NB4 (cell line): Measurements from ENCODE around the gene LOX.

ENCODE experiments used
- DNase-seq: peaks from one replicate; pipeline ENCODE4 v3.0.0; 2010; ENCODE audit warnings: low read depth
- H3K4me3 ChIP-seq: one replicate; pipeline ENCODE4 v1.5.1; 2011; ENCODE audit warnings: mild to moderate bottlenecking, low read depth, low read length, moderate library complexity
- MAX ChIP-seq: IDR thresholded peaks from 2 replicates; pipeline ENCODE4 v1.6.1; 2011; ENCODE audit warnings: low read depth, low read length
- MYC ChIP-seq: IDR thresholded peaks from 2 replicates; pipeline ENCODE4 v1.6.1; 2011; ENCODE audit warnings: low read depth, low read length
- POLR2A ChIP-seq: IDR thresholded peaks from 2 replicates; pipeline ENCODE4 v1.6.1; 2011; ENCODE audit warnings: mild to moderate bottlenecking; ENCODE audit not compliant: insufficient read length; ENCODE audit errors: extremely low read depth
- TF ChIP-seq, protein P1 (sequence below): IDR thresholded peaks from one replicate; pipeline ENCODE4 v1.5.1; 2012; ENCODE audit warnings: low read depth, low read length

Gene LOX

GRCh38 chr5:122112063-122112462, 34.0 kb upstream of the LOX start:
- TF ChIP-seq MYC, result no peak
- TF ChIP-seq, protein P1, sequence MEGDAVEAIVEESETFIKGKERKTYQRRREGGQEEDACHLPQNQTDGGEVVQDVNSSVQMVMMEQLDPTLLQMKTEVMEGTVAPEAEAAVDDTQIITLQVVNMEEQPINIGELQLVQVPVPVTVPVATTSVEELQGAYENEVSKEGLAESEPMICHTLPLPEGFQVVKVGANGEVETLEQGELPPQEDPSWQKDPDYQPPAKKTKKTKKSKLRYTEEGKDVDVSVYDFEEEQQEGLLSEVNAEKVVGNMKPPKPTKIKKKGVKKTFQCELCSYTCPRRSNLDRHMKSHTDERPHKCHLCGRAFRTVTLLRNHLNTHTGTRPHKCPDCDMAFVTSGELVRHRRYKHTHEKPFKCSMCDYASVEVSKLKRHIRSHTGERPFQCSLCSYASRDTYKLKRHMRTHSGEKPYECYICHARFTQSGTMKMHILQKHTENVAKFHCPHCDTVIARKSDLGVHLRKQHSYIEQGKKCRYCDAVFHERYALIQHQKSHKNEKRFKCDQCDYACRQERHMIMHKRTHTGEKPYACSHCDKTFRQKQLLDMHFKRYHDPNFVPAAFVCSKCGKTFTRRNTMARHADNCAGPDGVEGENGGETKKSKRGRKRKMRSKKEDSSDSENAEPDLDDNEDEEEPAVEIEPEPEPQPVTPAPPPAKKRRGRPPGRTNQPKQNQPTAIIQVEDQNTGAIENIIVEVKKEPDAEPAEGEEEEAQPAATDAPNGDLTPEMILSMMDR, result no peak
- TF ChIP-seq POLR2A, result no peak
- no peak for TF ChIP-seq MAX
- no peak overlapping the region for H3K4me3 ChIP-seq
- DNase-seq, result no peak

- no peak overlapping the region for H3K4me3 ChIP-seq
- TF ChIP-seq POLR2A (no peak), MAX (no peak), MYC (no peak)
- TF ChIP-seq, protein P1, result no peak
- no peak for DNase-seq
Observed at GRCh38 chr5:122111460-122111859, 33.4 kb upstream of the LOX start.

DNA sequence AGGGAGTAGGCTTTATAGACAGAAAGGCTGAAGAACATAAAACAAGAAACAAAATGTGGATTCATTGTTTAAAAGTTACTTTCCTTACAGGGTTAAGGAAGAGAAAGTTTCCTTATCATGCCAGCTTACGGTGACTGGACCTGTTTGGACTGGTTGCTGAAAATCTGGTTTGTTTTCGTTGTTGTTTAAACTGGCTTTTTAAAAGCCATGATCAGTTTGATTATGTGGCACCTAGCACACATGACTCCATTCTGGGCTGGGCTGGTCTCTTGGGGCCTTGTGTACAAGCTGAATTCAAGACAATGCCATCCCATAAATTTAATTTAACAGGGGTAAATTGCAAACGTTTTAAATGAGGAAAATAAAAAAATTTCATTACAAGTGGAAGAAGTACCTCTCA, 32.9 kb upstream of the LOX start:
- no peak overlapping the region for H3K4me3 ChIP-seq
- DNase-seq, result no peak
- TF ChIP-seq MAX (no peak), POLR2A (no peak), MYC (no peak)
- TF ChIP-seq, protein P1, result no peak

- no peak overlapping the region for H3K4me3 ChIP-seq
- no peak for DNase-seq
- no peak for TF ChIP-seq MAX
- TF ChIP-seq POLR2A, result no peak
- TF ChIP-seq, protein P1, result no peak
- TF ChIP-seq MYC, result no peak
Observed at GRCh38 chr5:122107016-122107415, 29.0 kb upstream of the LOX start.

DNA sequence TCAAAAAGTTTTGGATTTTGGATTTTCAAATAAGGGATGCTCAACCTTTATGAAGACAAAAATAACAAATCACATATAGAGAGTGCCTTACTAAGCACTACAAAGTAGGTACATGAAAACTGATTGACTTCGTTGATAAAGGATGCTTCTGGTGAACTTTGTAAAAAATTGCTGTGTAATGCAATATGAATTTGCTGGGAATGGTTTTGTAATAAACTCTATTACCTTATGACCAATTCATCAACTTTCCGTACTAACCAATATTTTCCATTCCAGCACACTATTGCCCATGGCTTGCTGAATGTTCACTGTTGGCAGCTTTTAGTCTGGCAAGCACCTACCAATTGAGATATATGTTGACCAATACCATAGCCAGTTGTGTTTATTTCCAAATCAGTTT, 27.9 kb upstream of the LOX start:
- H3K4me3 ChIP-seq, result no peak overlapping the region
- no peak for TF ChIP-seq POLR2A
- DNase-seq, result no peak

GRCh38 chr5:122102825-122103224, 24.8 kb upstream of the LOX start:
- TF ChIP-seq, protein P1, result no peak
- TF ChIP-seq MYC (no peak), MAX (no peak), POLR2A (no peak)
- DNase-seq, result no peak
- H3K4me3 ChIP-seq, result no peak overlapping the region
